ENCODE results near the gene SOCS2.

GRCh38 chr12:93589081-93589480, 16.6 kb downstream of the SOCS2 start:
- TF ChIP-seq CTCF (IDR thresholded peaks at IDR 0.05 in 8 of 11, conservative IDR thresholded peaks at IDR 0.05 in 3 of 11) (no peak), POLR2AphosphoS5 (IDR thresholded peaks at IDR 0.05) (no peak), POLR2A (IDR thresholded peaks at IDR 0.05) (no peak)

Data from spleen (tissue), 7 donors.